Chondrocyte (in vitro differentiated cells): Measurements from ENCODE around the gene ANXA9. TPM values are rescaled to one million over a fixed set of nuclear protein-coding genes. Genes with fewer than 3 reads are reported as not detected.

Experiments
- DNase-seq: peaks from one replicate; pipeline ENCODE4 v3.0.0; 2021; ENCODE audit warnings: mixed read lengths, low spot score
- H3K27ac Mint-ChIP-seq: one replicate; pipeline ENCODE4 v1.8.0; 2021; ENCODE audit warnings: mild to moderate bottlenecking, moderate library complexity, mixed read lengths; ENCODE audit not compliant: unreplicated experiment
- H3K27me3 Mint-ChIP-seq: 2 replicates; pipeline ENCODE4 v1.8.0; 2021; ENCODE audit warnings: low read depth, mixed read lengths
- H3K36me3 Mint-ChIP-seq: 2 replicates; pipeline ENCODE4 v1.8.0; 2021; ENCODE audit warnings: low read depth, mixed read lengths
- H3K4me1 Mint-ChIP-seq: 2 replicates; pipeline ENCODE4 v1.8.0; 2021; ENCODE audit warnings: low read depth, mild to moderate bottlenecking, mixed read lengths
- H3K4me3 Mint-ChIP-seq: one replicate; pipeline ENCODE4 v1.8.0; 2021; ENCODE audit warnings: mild to moderate bottlenecking, moderate library complexity, mixed read lengths; ENCODE audit not compliant: unreplicated experiment
- H3K9me3 Mint-ChIP-seq: 2 replicates; pipeline ENCODE4 v1.8.0; 2021; ENCODE audit warnings: low read depth, mixed read lengths
- CTCF ChIP-seq: fragments of 200-600 bp; sonication (generic); IDR thresholded peaks from 2 replicates; pipeline ENCODE4 v1.5.0; 2021; ENCODE audit warnings: antibody characterized with exemption, mild to moderate bottlenecking, moderate library complexity
- total RNA-seq: library from RNA; stranded (reverse); gene quantifications from 3 replicates; pipeline ENCODE4 v1.2.1, GENCODE V29; 2021

The ANXA9 gene
- total RNA-seq, 1 donor from 2014 or later = not detected

- no peaks in the 10 kb centered on the region for H3K9me3 Mint-ChIP-seq
- H3K27me3 Mint-ChIP-seq = no peaks in the 10 kb centered on the region
- H3K4me3 Mint-ChIP-seq = peak overlapping the region; percentile 96
- peaks cover 70% of the 10 kb centered on the region for H3K4me1 Mint-ChIP-seq
- H3K36me3 Mint-ChIP-seq = no peaks in the 10 kb centered on the region
- no peak for DNase-seq
- no peak for TF ChIP-seq CTCF
- H3K27ac Mint-ChIP-seq = peak overlapping the region; percentile 96
Measured at GRCh38 chr1:151009206-151009587, 27.1 kb downstream of the ANXA9 start.

GRCh38 chr1:151009674-151010345, 27.7 kb downstream of the ANXA9 start:
- no peak for TF ChIP-seq CTCF
- Mint-ChIP-seq H3K27ac (no peak overlapping the region), H3K27me3 (no peaks in the 10 kb centered on the region), H3K9me3 (no peaks in the 10 kb centered on the region), H3K4me1 (peaks cover 68% of the 10 kb centered on the region), H3K4me3 (no peak overlapping the region), H3K36me3 (no peaks in the 10 kb centered on the region)
- no peak for DNase-seq

- no peak for DNase-seq
- no peak overlapping the region for H3K4me3 Mint-ChIP-seq
- no peaks in the 10 kb centered on the region for H3K36me3 Mint-ChIP-seq
- H3K4me1 Mint-ChIP-seq = peaks cover 65% of the 10 kb centered on the region
- no peaks in the 10 kb centered on the region for H3K9me3 Mint-ChIP-seq
- no peaks in the 10 kb centered on the region for H3K27me3 Mint-ChIP-seq
- TF ChIP-seq CTCF = no peak
- no peak overlapping the region for H3K27ac Mint-ChIP-seq
Measured at GRCh38 chr1:151010346-151010726, 28.2 kb downstream of the ANXA9 start.

GRCh38 chr1:151011154-151011850, 29.2 kb downstream of the ANXA9 start:
- no peaks in the 10 kb centered on the region for H3K9me3 Mint-ChIP-seq
- no peak overlapping the region for H3K4me3 Mint-ChIP-seq
- no peak for DNase-seq
- H3K4me1 Mint-ChIP-seq = peaks cover 55% of the 10 kb centered on the region
- no peak for TF ChIP-seq CTCF
- no peaks in the 10 kb centered on the region for H3K36me3 Mint-ChIP-seq
- no peaks in the 10 kb centered on the region for H3K27me3 Mint-ChIP-seq
- peak overlapping the region; percentile 25 for H3K27ac Mint-ChIP-seq

- Mint-ChIP-seq H3K27ac (peak overlapping the region; percentile 82), H3K27me3 (no peaks in the 10 kb centered on the region), H3K4me3 (no peak overlapping the region), H3K4me1 (peaks cover 40% of the 10 kb centered on the region), H3K36me3 (no peaks in the 10 kb centered on the region), H3K9me3 (no peaks in the 10 kb centered on the region)
- TF ChIP-seq CTCF = no peak
- no peak for DNase-seq
Measured at GRCh38 chr1:151012684-151013471, 30.8 kb downstream of the ANXA9 start.
